COR-L47 (cell line): ENCODE data around the gene TMEM144.

Source experiments
- DNase-seq: peaks from one replicate; lab custom pipeline; 2025; lab: John Stamatoyannopoulos, UW

The TMEM144 gene

GRCh38 chr4:158209825-158210807 is at the start of gene TMEM144:
Gene TMEM144, plus strand, starts transcription at chr4:158210486. Its CDS starts 2,182 bp downstream, at chr4:158212668.
- DNase-seq, result peak; percentile 17

GRCh38 chr4:158161551-158162354 is 48.5 kb upstream of the TMEM144 start:
- no peak for DNase-seq

- no peak for DNase-seq
These were observed 47.7 kb upstream of the TMEM144 start for GRCh38 chr4:158162631-158163030.

- DNase-seq, result no peak
These were observed 46.1 kb upstream of the TMEM144 start for GRCh38 chr4:158163941-158164767.

- DNase-seq, result no peak
These were observed 45.5 kb upstream of the TMEM144 start for GRCh38 chr4:158164768-158165213.

- no peak for DNase-seq
These were observed 43.6 kb upstream of the TMEM144 start for GRCh38 chr4:158166701-158167100.

GRCh38 chr4:158168606-158169005 is 41.7 kb upstream of the TMEM144 start:
- DNase-seq, result no peak

GRCh38 chr4:158169506-158169905 is 40.8 kb upstream of the TMEM144 start:
- no peak for DNase-seq

- peak; percentile 14 for DNase-seq
These were observed 40.2 kb upstream of the TMEM144 start for GRCh38 chr4:158169931-158170690.

DNA sequence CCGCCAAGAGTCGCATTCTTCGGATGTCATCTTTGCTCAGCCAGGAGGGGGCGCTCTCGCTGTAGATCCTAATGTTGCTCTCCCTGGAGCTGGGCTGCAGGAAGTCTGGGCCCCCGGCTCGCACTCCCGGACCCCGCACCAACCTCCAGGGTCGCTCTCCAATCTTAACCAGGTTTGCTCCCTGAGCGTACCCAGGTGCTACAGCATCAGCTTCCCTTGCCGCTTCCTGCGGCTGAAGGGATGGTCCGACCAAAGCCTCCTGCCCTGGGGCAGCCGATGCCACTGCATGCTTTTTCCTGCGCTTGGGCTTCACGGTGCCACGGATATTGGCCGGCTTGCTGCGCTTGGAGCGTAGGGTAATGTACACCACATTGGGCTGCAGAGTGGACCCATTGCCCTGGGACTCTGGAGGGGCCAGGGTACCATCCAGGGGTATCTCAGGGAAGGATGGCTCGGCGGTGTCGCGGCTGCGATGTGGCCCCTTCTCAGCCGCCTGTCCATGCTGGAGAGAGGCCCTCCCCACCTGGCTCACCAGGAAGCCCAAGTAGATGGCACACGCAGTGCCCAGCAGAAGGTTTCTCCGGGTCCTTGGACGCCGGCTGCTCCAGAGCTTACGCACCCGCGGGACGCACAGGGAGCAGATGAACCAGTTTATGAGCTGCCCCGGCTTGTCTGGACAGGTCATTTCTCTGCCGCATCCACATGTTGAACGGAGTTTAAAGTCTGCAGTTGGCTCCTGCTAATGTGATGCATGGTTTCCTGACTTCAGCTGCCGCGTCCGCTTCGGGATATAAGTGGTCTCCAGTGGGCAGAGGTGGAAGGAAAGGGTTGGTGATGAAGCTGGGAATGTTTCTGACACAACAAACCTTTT is 39.4 kb upstream of the TMEM144 start:
- no peak for DNase-seq

DNA sequence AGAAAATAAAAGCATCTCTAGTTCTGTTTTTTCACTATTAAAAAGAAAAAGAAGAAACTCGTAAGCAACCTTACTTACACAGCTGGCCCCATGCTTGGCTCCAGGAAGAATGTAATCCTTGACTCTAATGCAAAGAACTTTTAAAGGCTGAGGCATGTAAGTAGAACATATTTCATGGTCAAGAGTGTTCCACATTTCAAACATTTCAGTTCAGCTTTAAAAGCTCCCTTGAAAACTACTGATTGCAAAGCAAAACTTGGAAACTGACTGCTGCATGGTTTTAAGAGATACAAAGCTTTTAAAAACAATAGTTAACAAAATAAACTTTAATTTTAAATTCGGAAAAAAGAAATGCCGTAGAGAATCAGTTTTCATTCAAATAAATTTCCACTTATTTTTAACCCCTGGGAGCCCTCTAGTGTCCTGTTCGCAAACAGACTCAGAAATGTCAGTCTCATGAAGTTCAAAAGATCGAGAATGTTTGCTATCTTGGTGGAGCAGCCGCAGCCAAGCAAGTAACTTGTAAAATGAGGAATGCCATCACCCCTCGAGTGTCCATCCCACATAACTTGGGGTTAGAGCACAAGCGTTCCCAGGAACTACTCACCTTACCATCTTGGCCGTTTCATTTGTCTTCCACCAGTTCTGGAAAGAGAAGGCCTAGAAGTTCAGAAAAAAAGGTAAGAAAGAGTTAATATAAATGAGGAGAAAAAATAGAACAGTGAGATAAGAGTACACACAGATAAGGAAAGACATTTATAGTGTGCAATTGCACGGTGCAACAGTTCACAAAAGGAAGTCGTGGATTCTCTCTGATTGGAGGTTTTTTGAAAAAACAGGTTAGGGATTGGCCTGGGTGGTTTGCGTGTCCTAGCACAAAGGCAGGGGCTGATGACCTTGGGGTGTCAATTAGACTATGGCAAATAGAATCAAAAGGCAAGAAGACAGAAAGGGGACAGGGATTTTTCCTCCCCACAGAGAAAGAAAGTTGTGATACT is 37.7 kb upstream of the TMEM144 start, which contains the start of gene GASK1B:
GASK1B (minus strand) TSS at position 765 of the 998 bp plus-strand sequence. CDS start 1,650 bp downstream, outside the sequence.
- DNase-seq, result no peak

DNA sequence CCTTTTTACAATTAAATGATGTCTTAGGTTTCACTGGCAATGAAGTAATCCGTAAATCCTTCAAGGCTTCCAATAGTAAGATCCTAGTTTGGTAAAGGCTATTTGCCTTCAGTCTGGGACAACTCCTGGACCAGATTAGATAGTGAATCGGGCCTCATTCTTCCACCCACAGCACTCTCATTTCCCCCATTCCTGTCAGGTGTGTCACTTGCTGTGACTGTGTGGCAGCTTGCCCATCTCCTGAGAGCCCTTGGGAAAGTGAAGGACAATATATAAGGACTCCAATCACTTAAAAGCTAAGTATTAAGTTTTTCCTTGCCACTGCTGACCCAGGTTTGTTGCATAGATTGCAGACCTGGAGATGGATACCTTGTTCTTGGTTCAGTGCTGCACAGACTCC is 34.2 kb upstream of the TMEM144 start:
- no peak for DNase-seq

DNA sequence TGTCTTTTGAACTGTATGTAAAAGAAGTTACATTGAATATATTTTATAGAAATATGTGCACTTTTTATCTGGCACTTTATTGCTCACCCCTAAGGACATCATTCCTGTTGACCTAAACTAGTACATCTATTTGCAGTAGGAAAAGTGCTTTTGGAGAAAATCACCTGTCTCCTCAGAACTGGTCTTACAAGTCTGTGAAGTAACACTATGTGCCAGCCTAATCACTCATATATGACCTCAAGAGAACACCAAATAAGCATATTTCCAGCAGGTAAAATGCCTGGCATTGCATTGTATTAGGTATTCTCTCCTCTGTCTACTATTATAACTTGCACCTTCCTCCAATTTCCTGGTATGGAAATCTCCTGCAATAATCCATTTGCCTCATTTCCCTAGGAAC is 33.5 kb upstream of the TMEM144 start:
- DNase-seq, result no peak

- DNase-seq, result no peak
These were observed 30.8 kb upstream of the TMEM144 start for GRCh38 chr4:158179465-158179864.

GRCh38 chr4:158181906-158182305 is 28.4 kb upstream of the TMEM144 start:
- no peak for DNase-seq

GRCh38 chr4:158182736-158183135 is 27.6 kb upstream of the TMEM144 start:
- no peak for DNase-seq

DNA sequence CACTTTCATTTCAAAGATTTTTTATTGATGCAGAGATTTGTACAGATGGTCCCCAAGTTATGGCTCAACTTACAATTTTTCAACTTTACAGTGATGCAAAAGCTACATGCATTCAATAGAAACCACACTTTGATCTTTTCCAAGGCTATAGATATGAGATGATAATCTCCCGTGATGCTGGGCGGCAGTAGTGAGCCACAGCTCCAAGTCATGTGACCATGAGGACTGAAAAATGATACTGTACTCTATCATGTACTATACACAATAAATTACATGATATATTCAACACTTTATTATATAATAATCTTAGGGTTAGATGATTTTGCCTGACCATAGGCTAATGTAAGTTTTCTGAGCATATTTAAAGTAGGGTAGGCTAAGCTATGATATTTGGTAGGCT is 23.5 kb upstream of the TMEM144 start:
- no peak for DNase-seq

DNA sequence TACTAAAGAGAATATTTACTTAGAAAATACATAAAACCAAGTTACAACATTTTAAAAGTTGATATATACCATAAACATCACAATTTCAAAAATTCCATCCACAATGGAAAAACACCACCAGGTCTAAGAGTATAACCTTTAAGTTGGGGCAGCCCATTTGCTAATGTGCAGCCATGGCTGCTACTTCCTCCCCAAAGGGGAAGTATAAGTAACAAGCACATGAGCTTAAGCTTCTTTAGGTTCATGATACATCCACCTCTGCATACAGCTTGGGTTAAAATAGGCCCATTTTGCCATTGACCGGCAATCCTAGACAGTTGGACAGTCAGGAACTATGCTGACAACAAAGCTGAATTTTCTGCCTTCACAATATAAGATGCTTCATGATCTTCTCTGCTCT is 20.9 kb upstream of the TMEM144 start:
- DNase-seq, result no peak

DNA sequence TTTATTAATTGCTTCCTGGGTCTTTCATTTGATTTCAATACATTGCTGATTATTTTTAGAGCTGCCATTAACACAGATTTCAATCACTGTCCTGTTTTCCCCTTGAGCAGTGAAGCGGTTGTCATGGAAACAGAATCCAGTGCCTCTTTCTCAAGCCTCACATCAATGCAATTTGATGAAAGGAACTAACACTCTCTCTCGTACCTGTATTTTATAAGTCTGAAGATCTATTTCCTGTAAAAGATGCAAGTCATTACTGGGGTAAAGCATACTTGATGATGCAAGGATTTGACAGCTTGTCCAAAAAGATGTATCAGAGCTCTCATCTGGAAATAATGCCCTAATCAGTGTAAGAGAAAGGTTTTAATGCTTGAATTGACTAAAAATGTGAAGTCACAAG is 19.6 kb upstream of the TMEM144 start:
- no peak for DNase-seq
